Progenitor cell of endocrine pancreas (in vitro differentiated cells): ENCODE results near the gene GDPD5. TPM values are rescaled to one million over a fixed set of nuclear protein-coding genes. Genes with fewer than 3 reads are reported as not detected.
A peak's percentile ranks its signal among the peaks of the same experiment; 100 is the strongest.

Experiments used
- DNase-seq: peaks from one replicate; pipeline ENCODE4 v3.0.0; 2021; ENCODE audit warnings: low spot score; ENCODE audit not compliant: unreplicated experiment
- H3K27ac Mint-ChIP-seq: 2 replicates; pipeline ENCODE4 v1.8.0; 2021; ENCODE audit warnings: mild to moderate bottlenecking, moderate library complexity, mixed read lengths
- H3K27me3 Mint-ChIP-seq: 2 replicates; pipeline ENCODE4 v1.8.0; 2021; ENCODE audit warnings: mixed read lengths
- H3K36me3 Mint-ChIP-seq: 2 replicates; pipeline ENCODE4 v1.8.0; 2022; ENCODE audit warnings: mixed read lengths; ENCODE audit not compliant: insufficient read depth
- H3K4me1 Mint-ChIP-seq: 2 replicates; pipeline ENCODE4 v1.8.0; 2021; ENCODE audit warnings: low read depth, mixed read lengths
- H3K4me3 Mint-ChIP-seq: 2 replicates; pipeline ENCODE4 v1.8.0; 2021; ENCODE audit warnings: low read depth, mild to moderate bottlenecking, moderate library complexity, mixed read lengths
- H3K9me3 Mint-ChIP-seq: 2 replicates; pipeline ENCODE4 v1.8.0; 2021; ENCODE audit warnings: low read depth, mixed read lengths
- total RNA-seq: library from RNA; stranded (reverse); gene quantifications from 2 replicates; pipeline ENCODE4 v1.2.1, GENCODE V29; 2021
- TF ChIP-seq, protein P1 (sequence below): fragments of 200-600 bp; sonication (generic); IDR thresholded peaks from one replicate; pipeline ENCODE4 v1.5.0; 2021; ENCODE audit warnings: antibody characterized with exemption, mild to moderate bottlenecking; ENCODE audit not compliant: unreplicated experiment

GDPD5 gene
- total RNA-seq, 1 donor from 2014 or later = 32.4 TPM

DNA sequence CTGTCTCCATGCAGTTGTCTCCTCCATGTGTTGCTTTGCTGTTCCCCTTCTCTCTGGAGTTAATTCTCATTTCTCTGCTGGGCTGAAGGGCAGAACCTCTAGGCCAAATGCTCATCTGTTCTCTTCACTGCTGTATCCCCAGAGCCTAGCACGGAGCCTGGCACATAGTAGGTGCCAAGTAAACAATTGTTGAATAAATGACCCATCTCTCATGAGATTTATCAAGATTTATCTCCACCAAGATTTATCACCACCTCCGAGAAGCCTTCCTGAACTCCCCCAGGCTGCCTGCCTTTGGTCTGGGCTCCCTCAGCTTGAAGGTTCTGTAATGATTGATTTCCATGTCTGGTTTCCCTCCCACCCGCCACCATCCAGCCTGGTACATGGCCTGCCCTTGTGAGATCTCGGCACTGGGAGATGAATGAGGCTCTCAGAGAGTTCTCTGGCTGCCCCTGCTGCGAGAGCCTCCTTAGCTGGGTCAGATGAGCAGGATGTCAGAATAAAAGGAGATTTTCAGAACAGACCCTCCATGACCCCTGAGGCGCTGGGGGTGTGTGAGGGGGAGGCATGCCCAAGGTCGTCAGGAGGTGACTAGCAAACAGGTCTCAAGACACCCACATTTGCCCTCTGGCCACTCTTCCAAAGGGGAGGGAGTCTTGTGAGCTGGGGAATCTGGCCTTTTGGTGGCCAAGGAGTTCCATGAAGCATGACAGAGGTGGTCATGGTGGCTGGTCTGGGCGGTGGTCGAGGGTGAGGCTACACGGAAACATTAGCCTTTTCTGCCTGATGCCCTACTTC, 2.4 kb upstream of the GDPD5 start:
- TF ChIP-seq, protein P1, sequence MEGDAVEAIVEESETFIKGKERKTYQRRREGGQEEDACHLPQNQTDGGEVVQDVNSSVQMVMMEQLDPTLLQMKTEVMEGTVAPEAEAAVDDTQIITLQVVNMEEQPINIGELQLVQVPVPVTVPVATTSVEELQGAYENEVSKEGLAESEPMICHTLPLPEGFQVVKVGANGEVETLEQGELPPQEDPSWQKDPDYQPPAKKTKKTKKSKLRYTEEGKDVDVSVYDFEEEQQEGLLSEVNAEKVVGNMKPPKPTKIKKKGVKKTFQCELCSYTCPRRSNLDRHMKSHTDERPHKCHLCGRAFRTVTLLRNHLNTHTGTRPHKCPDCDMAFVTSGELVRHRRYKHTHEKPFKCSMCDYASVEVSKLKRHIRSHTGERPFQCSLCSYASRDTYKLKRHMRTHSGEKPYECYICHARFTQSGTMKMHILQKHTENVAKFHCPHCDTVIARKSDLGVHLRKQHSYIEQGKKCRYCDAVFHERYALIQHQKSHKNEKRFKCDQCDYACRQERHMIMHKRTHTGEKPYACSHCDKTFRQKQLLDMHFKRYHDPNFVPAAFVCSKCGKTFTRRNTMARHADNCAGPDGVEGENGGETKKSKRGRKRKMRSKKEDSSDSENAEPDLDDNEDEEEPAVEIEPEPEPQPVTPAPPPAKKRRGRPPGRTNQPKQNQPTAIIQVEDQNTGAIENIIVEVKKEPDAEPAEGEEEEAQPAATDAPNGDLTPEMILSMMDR = no peak
- H3K4me3 Mint-ChIP-seq = peak overlapping the region; percentile 84
- no peak overlapping the region for H3K27ac Mint-ChIP-seq
- peaks cover 38% of the 10 kb centered on the region for H3K27me3 Mint-ChIP-seq
- no peaks in the 10 kb centered on the region for H3K9me3 Mint-ChIP-seq
- no peaks in the 10 kb centered on the region for H3K36me3 Mint-ChIP-seq
- peaks cover 16% of the 10 kb centered on the region for H3K4me1 Mint-ChIP-seq
- no peak for DNase-seq

DNA sequence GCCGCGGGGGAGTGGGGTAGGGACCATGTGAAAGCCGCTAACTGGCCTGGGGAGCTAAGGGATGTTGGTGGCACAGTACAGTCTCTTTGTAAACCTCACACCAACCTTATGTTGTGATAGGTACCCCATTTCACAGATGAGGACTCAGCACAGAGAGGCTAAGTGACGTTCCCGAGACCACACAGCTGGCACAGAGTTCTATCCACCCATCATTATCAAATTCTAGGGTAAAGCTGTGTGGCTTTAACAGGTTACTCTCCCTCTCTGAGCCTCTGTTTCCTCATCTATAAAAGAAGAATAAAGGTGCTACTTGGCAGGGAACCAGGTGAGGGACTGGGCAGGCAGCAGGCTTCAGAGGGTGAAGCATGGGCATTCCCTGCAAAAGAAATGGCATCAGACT, 1.4 kb upstream of the GDPD5 start:
- Mint-ChIP-seq H3K4me1 (peaks cover 14% of the 10 kb centered on the region), H3K4me3 (peak overlapping the region; percentile 84), H3K27me3 (peaks cover 42% of the 10 kb centered on the region), H3K36me3 (no peaks in the 10 kb centered on the region), H3K9me3 (no peaks in the 10 kb centered on the region), H3K27ac (no peak overlapping the region)
- DNase-seq = no peak
- TF ChIP-seq, protein P1 = no peak

DNA sequence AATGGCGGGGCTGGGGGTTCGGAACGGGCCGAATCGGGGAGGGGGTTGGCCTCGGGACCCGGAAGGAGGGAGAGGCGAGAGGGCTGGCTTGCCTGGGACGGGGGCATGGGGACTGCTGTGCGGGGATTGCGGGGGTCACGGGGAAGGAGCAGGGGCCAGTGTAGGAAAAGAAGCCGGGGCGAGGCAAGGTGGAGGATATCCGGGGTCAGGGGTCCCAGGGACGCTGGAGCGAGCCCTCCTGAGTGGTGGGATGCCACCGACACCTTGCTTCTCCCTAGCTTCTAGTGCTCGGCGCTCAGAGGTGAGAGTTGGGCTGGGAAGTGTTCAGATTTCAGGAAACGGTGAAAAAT, 426 bp upstream of the GDPD5 start:
- peak overlapping the region; percentile 84 for H3K4me3 Mint-ChIP-seq

DNA sequence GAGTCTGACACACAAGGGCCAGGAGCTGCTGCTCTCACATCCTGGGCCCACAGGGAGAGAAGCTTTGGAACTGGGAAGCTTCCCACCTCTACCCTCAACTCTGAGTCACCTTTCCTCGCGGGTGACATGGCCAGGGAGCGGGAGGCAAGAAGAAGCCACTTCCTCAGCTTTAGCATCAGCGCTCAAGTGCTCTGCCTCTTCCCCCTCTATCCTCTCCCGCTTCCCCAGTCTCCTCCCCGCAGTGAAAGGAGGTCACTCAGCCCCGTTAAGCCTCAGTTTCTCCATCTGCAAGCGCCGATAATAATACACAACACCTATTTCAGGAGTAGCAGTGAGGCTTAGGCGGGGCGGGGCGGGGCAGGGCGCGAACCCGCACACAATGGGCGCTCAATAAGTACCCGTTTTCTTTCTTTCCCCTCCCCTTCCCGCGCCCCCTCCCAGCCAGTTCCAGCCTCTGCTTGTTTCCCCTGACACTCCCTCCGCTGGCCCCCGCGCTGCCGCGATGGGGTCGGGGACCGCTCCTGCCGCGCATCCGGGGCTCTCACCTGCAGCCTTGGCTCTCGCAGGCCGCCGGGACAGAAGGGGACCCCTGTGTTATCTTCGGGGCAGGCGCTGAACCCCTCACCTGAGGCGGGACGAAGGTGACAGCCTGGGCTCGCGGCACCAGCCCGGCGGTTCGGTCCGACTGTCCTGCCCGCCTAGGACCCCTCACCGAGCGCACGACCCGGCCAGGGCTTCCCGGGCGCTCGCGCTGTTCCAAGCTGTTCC, 892 bp downstream of the GDPD5 start:
- TF ChIP-seq, protein P1 = no peak
- Mint-ChIP-seq H3K27me3 (peaks cover 43% of the 10 kb centered on the region), H3K4me1 (peaks cover 11% of the 10 kb centered on the region), H3K36me3 (no peaks in the 10 kb centered on the region), H3K4me3 (peak overlapping the region; percentile 73), H3K9me3 (no peaks in the 10 kb centered on the region), H3K27ac (peak overlapping the region; percentile 67)
- peak; percentile 26 for DNase-seq

More for the DNA sequence above, 426 bp upstream of the GDPD5 start:
- TF ChIP-seq, protein P1 = no peak
- H3K9me3 Mint-ChIP-seq = no peaks in the 10 kb centered on the region
- no peak for DNase-seq
- H3K27me3 Mint-ChIP-seq = peaks cover 48% of the 10 kb centered on the region
- H3K27ac Mint-ChIP-seq = peak overlapping the region; percentile 85
- no peaks in the 10 kb centered on the region for H3K36me3 Mint-ChIP-seq
- H3K4me1 Mint-ChIP-seq = peaks cover 12% of the 10 kb centered on the region

DNA sequence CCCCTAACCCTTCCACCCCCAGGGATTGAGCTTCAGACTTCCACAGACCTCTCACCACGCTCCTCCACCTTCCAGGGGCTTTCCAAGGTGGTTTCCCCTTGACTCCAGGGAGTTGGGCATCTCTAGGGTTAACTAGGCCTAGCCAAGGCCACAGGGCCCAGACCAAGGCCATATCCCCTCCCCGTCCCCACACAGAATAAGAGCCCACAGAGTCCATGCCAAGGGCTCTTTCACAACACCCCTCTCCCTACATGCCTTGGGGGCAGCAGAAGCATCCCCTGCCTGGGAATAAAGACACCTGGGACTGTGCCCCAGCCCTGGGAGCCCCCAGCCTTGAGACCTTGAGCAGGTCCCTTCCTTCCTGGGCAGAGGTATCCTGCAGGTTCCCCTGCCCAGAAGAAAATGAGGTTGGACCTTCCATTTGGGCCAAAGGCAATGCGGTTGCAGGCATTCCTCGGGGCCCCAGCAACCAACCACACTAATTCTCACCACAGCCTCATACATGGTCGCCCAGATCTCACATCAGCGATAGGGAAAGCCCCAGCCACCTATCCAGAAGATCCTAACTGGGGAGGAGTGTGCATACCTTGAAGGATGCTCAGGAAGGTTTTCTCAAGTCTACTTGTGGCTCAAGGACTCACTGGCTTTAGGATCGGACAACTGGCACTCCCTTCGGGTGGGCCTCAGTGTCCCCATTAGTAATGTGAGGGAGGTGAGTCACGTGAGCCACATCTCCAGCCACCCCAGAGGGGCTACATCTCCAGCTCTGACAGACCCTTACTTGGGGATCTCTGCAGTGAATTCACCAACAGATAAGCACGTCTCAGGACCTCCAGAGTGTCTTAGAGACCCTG, 1.7 kb downstream of the GDPD5 start:
- TF ChIP-seq, protein P1 = no peak
- peaks cover 36% of the 10 kb centered on the region for H3K27me3 Mint-ChIP-seq
- no peak overlapping the region for H3K27ac Mint-ChIP-seq
- no peak for DNase-seq
- peak overlapping the region; percentile 73 for H3K4me3 Mint-ChIP-seq
- H3K36me3 Mint-ChIP-seq = no peaks in the 10 kb centered on the region
- peaks cover 16% of the 10 kb centered on the region for H3K4me1 Mint-ChIP-seq
- H3K9me3 Mint-ChIP-seq = no peaks in the 10 kb centered on the region
